ENCODE measurements around the gene TRAK1. TPM values are rescaled to one million over a fixed set of nuclear protein-coding genes. Genes with fewer than 3 reads are reported as not detected.

Gene TRAK1
- total RNA-seq, 4 donors from 2014 or later = 14.3 to 37.5 (median 21.4) TPM

GRCh38 chr3:42169579-42170120 is 78.5 kb downstream of the TRAK1 start:
- no peaks in the 10 kb centered on the region for H3K36me3 ChIP-seq
- H3K27ac ChIP-seq = no peak overlapping the region
- no peaks in the 10 kb centered on the region for H3K27me3 ChIP-seq
- no peak overlapping the region for H3K4me3 ChIP-seq
- intact Hi-C loops (cut with DNase I; ENCODE audit: low total_unique reads) = no loop called here
- H3K9me3 ChIP-seq = no peaks in the 10 kb centered on the region
- no peak for DNase-seq
- no peak for TF ChIP-seq CTCF (IDR thresholded peaks at IDR 0.05)
- TF ChIP-seq POLR2A (IDR thresholded peaks at IDR 0.05) = no peak
- H3K4me1 ChIP-seq = no peaks in the 10 kb centered on the region

- H3K36me3 ChIP-seq = no peaks in the 10 kb centered on the region
- H3K9me3 ChIP-seq = no peaks in the 10 kb centered on the region
- H3K4me1 ChIP-seq = no peaks in the 10 kb centered on the region
- no peak for DNase-seq
- intact Hi-C loops (cut with DNase I; ENCODE audit: low total_unique reads) = no loop called here
- no peaks in the 10 kb centered on the region for H3K27me3 ChIP-seq
- H3K27ac ChIP-seq = no peak overlapping the region
- no peak for TF ChIP-seq POLR2A (IDR thresholded peaks at IDR 0.05)
- no peak for TF ChIP-seq CTCF (IDR thresholded peaks at IDR 0.05)
- H3K4me3 ChIP-seq = no peak overlapping the region
These were observed 81.0 kb downstream of the TRAK1 start for GRCh38 chr3:42172047-42172654.

- DNase-seq = no peak
- H3K36me3 ChIP-seq = no peaks in the 10 kb centered on the region
- no peak overlapping the region for H3K27ac ChIP-seq
- intact Hi-C loops (cut with DNase I; ENCODE audit: low total_unique reads) = no loop called here
- no peaks in the 10 kb centered on the region for H3K9me3 ChIP-seq
- H3K27me3 ChIP-seq = no peaks in the 10 kb centered on the region
- TF ChIP-seq CTCF (IDR thresholded peaks at IDR 0.05) = no peak
- no peaks in the 10 kb centered on the region for H3K4me1 ChIP-seq
- H3K4me3 ChIP-seq = no peak overlapping the region
These were observed 82.2 kb downstream of the TRAK1 start for GRCh38 chr3:42173307-42173706.

- intact Hi-C loops (cut with DNase I; ENCODE audit: low total_unique reads) = no loop called here
- Histone ChIP-seq H3K4me3 (no peak overlapping the region), H3K4me1 (no peaks in the 10 kb centered on the region), H3K27me3 (no peaks in the 10 kb centered on the region), H3K9me3 (no peaks in the 10 kb centered on the region), H3K36me3 (no peaks in the 10 kb centered on the region), H3K27ac (no peak overlapping the region)
- no peak for DNase-seq
- TF ChIP-seq CTCF (IDR thresholded peaks at IDR 0.05) = no peak
- TF ChIP-seq POLR2A (IDR thresholded peaks at IDR 0.05) = no peak
These were observed 83.7 kb downstream of the TRAK1 start for GRCh38 chr3:42174679-42175385.
